ENCODE results near the gene GRID1. TPM values are rescaled to one million over a fixed set of nuclear protein-coding genes. Genes with fewer than 3 reads are reported as not detected.

Gene GRID1
- polyA plus RNA-seq, 1 of the 3 experiments (the other 2 are of a cell fraction) = 0.13 TPM

GRCh38 chr10:85921789-85922188 lies 444.8 kb downstream of the GRID1 start:
- 51% methylated on average over 5 of the region's 5 CpGs for WGBS (ENCODE audit: low lambda C conversion rate)
- CTCF ChIA-PET = interaction anchor here (1.3 kb wide), 1 partner anchor 28 kb away, joined by 3 read pairs; no protein-coding TSS in a partner anchor

More at GRCh38 chr10:85921789-85922188, 444.8 kb downstream of the GRID1 start:
- TF ChIP-seq EP300 (IDR thresholded peaks at IDR 0.05; ENCODE audit: borderline replicate concordance in 1 of 2, low read depth in 1 of 2, low read length in 1 of 2) (no peak), USF1 (IDR thresholded peaks at IDR 0.05; ENCODE audit: borderline replicate concordance, low read depth) (no peak), RCOR1 (IDR thresholded peaks at IDR 0.05; ENCODE audit: low read length) (no peak), SIN3A (IDR thresholded peaks at IDR 0.05; ENCODE audit: borderline replicate concordance, low read depth, low read length) (no peak), MEF2A (IDR thresholded peaks at IDR 0.05; ENCODE audit: borderline replicate concordance, low read depth) (no peak), TAF1 (IDR thresholded peaks at IDR 0.05; ENCODE audit: borderline replicate concordance, low read depth, low read length) (no peak), CHD2 (IDR thresholded peaks at IDR 0.05; ENCODE audit: low read length, partially characterized antibody) (no peak), USF2 (IDR thresholded peaks at IDR 0.05; ENCODE audit: borderline replicate concordance, low read depth, low read length) (no peak), YY1 (IDR thresholded peaks at IDR 0.05; ENCODE audit: low read depth) (no peak), NFIC (IDR thresholded peaks at IDR 0.05; ENCODE audit: borderline replicate concordance) (no peak), CTCF (IDR thresholded peaks at IDR 0.05) (no peak), RFX5 (IDR thresholded peaks at IDR 0.05; ENCODE audit: low read length) (no peak), RAD21 (IDR thresholded peaks at IDR 0.05; ENCODE audit: low read length) (no peak), GABPA (IDR thresholded peaks at IDR 0.05; ENCODE audit: low read depth) (no peak), FOSL2 (IDR thresholded peaks at IDR 0.05; ENCODE audit: borderline replicate concordance, low read depth) (no peak), IRF3 (IDR thresholded peaks at IDR 0.05; ENCODE audit: low read depth, low read length) (no peak)
- TF ChIP-seq, protein P1, sequence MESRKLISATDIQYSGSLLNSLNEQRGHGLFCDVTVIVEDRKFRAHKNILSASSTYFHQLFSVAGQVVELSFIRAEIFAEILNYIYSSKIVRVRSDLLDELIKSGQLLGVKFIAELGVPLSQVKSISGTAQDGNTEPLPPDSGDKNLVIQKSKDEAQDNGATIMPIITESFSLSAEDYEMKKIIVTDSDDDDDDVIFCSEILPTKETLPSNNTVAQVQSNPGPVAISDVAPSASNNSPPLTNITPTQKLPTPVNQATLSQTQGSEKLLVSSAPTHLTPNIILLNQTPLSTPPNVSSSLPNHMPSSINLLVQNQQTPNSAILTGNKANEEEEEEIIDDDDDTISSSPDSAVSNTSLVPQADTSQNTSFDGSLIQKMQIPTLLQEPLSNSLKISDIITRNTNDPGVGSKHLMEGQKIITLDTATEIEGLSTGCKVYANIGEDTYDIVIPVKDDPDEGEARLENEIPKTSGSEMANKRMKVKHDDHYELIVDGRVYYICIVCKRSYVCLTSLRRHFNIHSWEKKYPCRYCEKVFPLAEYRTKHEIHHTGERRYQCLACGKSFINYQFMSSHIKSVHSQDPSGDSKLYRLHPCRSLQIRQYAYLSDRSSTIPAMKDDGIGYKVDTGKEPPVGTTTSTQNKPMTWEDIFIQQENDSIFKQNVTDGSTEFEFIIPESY (IDR thresholded peaks at IDR 0.05; ENCODE audit: borderline replicate concordance, low read depth) = no peak
- H3K4me1 ChIP-seq (ENCODE audit: control insufficient read depth in 1 of 2, insufficient read depth in 2 of 2, low read depth in 1 of 2, low read length in 1 of 2) = peaks cover 0 to 12% of the 10 kb centered on the region in 2 experiments; a peak in 2 of 4 replicates
- H2AFZ ChIP-seq (ENCODE audit: low read depth) = no peak overlapping the region
- no peaks in the 10 kb centered on the region for H3K9me3 ChIP-seq
- no peak overlapping the region for H3K4me3 ChIP-seq (ENCODE audit: low read depth in 2 of 2, low read length in 1 of 2)
- DNase-seq = no peak
- no peaks in the 10 kb centered on the region for H4K20me1 ChIP-seq (ENCODE audit: insufficient read depth)
- no peaks in the 10 kb centered on the region for H3K9me2 ChIP-seq
- H3K9ac ChIP-seq = no peak overlapping the region
- no peaks in the 10 kb centered on the region for H3K27me3 ChIP-seq (ENCODE audit: insufficient read depth)
- H3K4me2 ChIP-seq = no peak overlapping the region
- H3K36me3 ChIP-seq (replicated peaks in 1 of 2; ENCODE audit: control insufficient read depth in 1 of 2, insufficient read depth in 2 of 2, low read length in 1 of 2) = no peaks in the 10 kb centered on the region
- POLR2A ChIA-PET = no interaction called here
- no peak overlapping the region for H3K27ac ChIP-seq (ENCODE audit: low read depth in 2 of 2, low read length in 1 of 2)
- H3F3A ChIP-seq (replicated peaks; ENCODE audit: insufficient read depth) = no peaks in the 10 kb centered on the region
- H3K79me2 ChIP-seq (ENCODE audit: insufficient read depth) = no peaks in the 10 kb centered on the region
